Keratinocyte (primary cell): ENCODE measurements around the gene WFS1.

Experiments used
- CTCF ChIP-seq, 3 experiments: IDR thresholded peaks in 1 of 3; conservative IDR thresholded peaks in 1 of 3; optimal IDR thresholded peaks in 1 of 3; 2 replicates in 2 of 3; 3 replicates in 1 of 3; pipeline versions ENCODE3 to v1.5.1; 2011; ENCODE audit warnings: low read length in 3 of 3, mild to moderate bottlenecking in 3 of 3, moderate library complexity in 2 of 3, control low read depth in 1 of 3, inconsistent platforms in 1 of 3; ENCODE audit not compliant: insufficient read depth in 2 of 3; ENCODE audit errors: extremely low read depth in 1 of 3
- EZH2 ChIP-seq: IDR thresholded peaks from one replicate; pipeline ENCODE4 v1.6.1; 2012; ENCODE audit warnings: inconsistent platforms, mild to moderate bottlenecking, low read length, moderate library complexity

GRCh38 chr4:6318206-6318605 is 48.6 kb downstream of the WFS1 start:
- TF ChIP-seq CTCF (optimal IDR thresholded peaks at IDR 0.05 in 1 of 3, IDR thresholded peaks at IDR 0.05 in 1 of 3, conservative IDR thresholded peaks at IDR 0.05 in 1 of 3; ENCODE audit: extremely low read depth in 1 of 3, insufficient read depth in 2 of 3, low read length in 3 of 3) (no peak), EZH2 (no peak)
